SK-N-MC (cell line): Measurements from ENCODE around the gene INSIG2.

Experiments
- DNase-seq: peaks from one replicate; pipeline ENCODE4 v3.0.0-alpha.2; 2011; ENCODE audit warnings: low read depth, low spot score
- H3K27ac ChIP-seq: fragments of 200-600 bp; sonication (generic); 2 replicates; pipeline ENCODE4 v1.5.1; 2016; ENCODE audit warnings: mixed run types
- H3K36me3 ChIP-seq: fragments of 200-600 bp; sonication (generic); 2 replicates; pipeline ENCODE4 v1.6.1; 2017; ENCODE audit warnings: antibody characterized with exemption, low read length, mixed read lengths; ENCODE audit not compliant: insufficient read depth
- H3K4me3 ChIP-seq: fragments of 200-600 bp; sonication (generic); 2 replicates; pipeline ENCODE4 v1.5.1; 2016
- H3K9ac ChIP-seq: fragments of 200-600 bp; sonication (generic); 2 replicates; pipeline ENCODE4 v1.8.0; 2017; ENCODE audit warnings: mixed run types, mixed read lengths; ENCODE audit not compliant: insufficient read length
- H3K9me3 ChIP-seq: fragments of 200-600 bp; sonication (generic); 2 replicates; pipeline ENCODE4 v1.6.1; 2017; ENCODE audit warnings: low read depth, mild to moderate bottlenecking, antibody characterized with exemption, low read length, moderate library complexity, mixed read lengths
- EZH2 ChIP-seq: fragments of 200-600 bp; sonication (generic); IDR thresholded peaks from one replicate; pipeline ENCODE4 v1.6.1; 2017; ENCODE audit warnings: antibody characterized with exemption
- FOXP2 ChIP-seq: optimal IDR thresholded peaks from 2 replicates; pipeline ENCODE3; 2011; ENCODE audit warnings: mild to moderate bottlenecking, moderate library complexity; ENCODE audit not compliant: insufficient read depth; ENCODE audit errors: extremely low read length, control extremely low read depth
- POLR2AphosphoS5 ChIP-seq: IDR thresholded peaks from 2 replicates; pipeline ENCODE4 v1.6.1; 2012; ENCODE audit warnings: mild to moderate bottlenecking, low read depth, low read length, borderline replicate concordance

Gene INSIG2

GRCh38 chr2:118123561-118124232 is 35.4 kb downstream of the INSIG2 start:
- H3K27ac ChIP-seq, result no peak overlapping the region
- TF ChIP-seq FOXP2 (no peak), EZH2 (no peak), POLR2AphosphoS5 (no peak)
- H3K36me3 ChIP-seq, result no peaks in the 10 kb centered on the region
- no peaks in the 10 kb centered on the region for H3K9me3 ChIP-seq
- H3K9ac ChIP-seq, result no peak overlapping the region
- H3K4me3 ChIP-seq, result no peak overlapping the region
- DNase-seq, result no peak

GRCh38 chr2:118124288-118124891 is 36.1 kb downstream of the INSIG2 start:
- Histone ChIP-seq H3K4me3 (no peak overlapping the region), H3K36me3 (no peaks in the 10 kb centered on the region), H3K9me3 (no peaks in the 10 kb centered on the region), H3K27ac (no peak overlapping the region), H3K9ac (no peak overlapping the region)
- no peak for TF ChIP-seq EZH2
- no peak for TF ChIP-seq FOXP2
- no peak for TF ChIP-seq POLR2AphosphoS5
- no peak for DNase-seq

DNA sequence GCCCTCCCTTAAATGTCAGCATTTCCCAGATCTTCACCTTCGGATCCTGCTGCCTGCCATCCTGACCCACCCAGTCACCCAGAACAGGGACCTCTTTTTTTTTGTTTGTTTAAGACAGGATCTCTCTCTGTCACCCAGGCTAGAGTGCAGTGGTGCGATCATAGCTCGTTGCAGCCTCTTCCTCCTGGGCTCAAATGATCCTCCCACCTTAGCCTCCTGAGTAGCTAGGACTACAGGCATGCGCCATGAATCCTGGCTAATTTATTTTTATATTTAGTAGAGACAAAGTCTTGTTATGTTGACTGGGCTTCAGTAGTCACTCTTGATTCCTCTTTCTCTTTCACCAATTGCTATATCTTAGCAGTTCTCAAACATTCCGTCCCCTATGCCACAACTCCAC is 39.0 kb downstream of the INSIG2 start:
- TF ChIP-seq FOXP2, result no peak
- no peak for TF ChIP-seq POLR2AphosphoS5

GRCh38 chr2:118128826-118129225 is 40.6 kb downstream of the INSIG2 start:
- Histone ChIP-seq H3K9ac (no peak overlapping the region), H3K27ac (no peak overlapping the region), H3K9me3 (no peaks in the 10 kb centered on the region), H3K4me3 (no peak overlapping the region), H3K36me3 (no peaks in the 10 kb centered on the region)
- TF ChIP-seq FOXP2, result no peak
- TF ChIP-seq EZH2, result no peak
- no peak for TF ChIP-seq POLR2AphosphoS5
- no peak for DNase-seq

More for the DNA sequence above, 39.0 kb downstream of the INSIG2 start:
- DNase-seq, result no peak
- H3K9ac ChIP-seq, result no peak overlapping the region
- H3K4me3 ChIP-seq, result no peak overlapping the region
- no peaks in the 10 kb centered on the region for H3K36me3 ChIP-seq
- no peaks in the 10 kb centered on the region for H3K9me3 ChIP-seq
- H3K27ac ChIP-seq, result no peak overlapping the region

DNA sequence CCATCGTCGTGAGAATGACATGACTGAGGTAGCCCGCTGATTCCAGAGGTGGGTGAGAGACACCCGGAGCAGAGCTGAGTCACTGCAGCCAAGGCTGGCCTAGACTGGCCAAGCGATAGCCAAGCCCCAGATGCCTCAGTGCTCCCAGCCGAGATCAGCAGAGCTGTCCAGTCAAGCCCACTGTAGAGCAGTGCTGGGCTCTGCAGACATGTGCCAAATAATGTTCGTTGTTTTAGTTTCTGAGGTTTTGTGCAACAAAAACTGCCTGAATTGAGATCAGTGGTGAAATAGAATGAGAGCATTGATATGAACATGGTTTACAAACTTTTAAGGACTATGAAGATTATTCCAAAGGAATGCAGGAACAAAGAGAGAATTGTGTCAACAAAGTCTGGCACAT is 42.1 kb downstream of the INSIG2 start:
- no peak overlapping the region for H3K9ac ChIP-seq
- no peak for DNase-seq
- TF ChIP-seq POLR2AphosphoS5, result no peak
- no peak for TF ChIP-seq FOXP2
- TF ChIP-seq EZH2, result no peak
- no peak overlapping the region for H3K4me3 ChIP-seq
- H3K9me3 ChIP-seq, result no peaks in the 10 kb centered on the region
- H3K36me3 ChIP-seq, result no peaks in the 10 kb centered on the region
- H3K27ac ChIP-seq, result no peak overlapping the region

DNA sequence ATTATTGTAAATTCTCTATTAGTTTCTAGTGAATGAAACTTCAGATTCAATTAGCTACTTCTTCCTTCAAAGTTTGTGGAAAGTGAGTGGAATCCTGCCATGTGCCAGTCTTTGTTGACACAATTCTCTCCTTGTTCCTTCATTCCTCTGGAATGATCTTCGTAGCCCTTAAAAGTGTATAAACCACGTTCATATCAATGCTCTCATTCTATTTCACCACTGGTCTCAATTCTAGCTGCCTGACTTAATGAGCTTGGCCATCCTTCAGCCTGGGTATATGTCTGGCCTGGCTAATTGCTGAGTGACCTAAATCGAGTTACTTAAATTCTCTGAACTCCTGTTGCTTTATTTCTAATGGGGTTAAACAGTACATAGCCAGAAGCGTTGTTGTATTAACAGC is 43.5 kb downstream of the INSIG2 start:
- H3K4me3 ChIP-seq, result no peak overlapping the region
- H3K27ac ChIP-seq, result no peak overlapping the region
- no peaks in the 10 kb centered on the region for H3K9me3 ChIP-seq
- no peak overlapping the region for H3K9ac ChIP-seq
- TF ChIP-seq FOXP2, result no peak
- no peak for TF ChIP-seq EZH2
- TF ChIP-seq POLR2AphosphoS5, result no peak
- no peak for DNase-seq
- H3K36me3 ChIP-seq, result no peaks in the 10 kb centered on the region

DNA sequence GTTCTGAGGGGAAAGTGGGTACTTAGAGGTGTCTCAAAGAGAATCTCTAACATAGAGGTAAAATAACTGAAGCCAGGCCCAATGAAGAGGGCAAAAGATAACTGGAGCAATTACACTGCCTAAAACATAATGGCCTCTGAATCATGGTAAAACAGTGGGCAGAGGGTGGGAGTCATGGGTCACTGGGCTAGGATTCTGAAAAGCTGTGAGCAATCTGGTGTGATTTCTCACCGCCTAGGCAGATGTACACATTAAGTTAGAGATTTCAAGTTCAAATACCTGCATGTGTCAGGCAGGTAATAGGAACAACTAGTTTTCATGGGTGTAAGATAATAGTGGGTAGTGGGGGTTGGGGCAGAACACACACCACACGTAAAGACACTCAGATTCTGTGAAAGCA is 45.6 kb downstream of the INSIG2 start:
- H3K4me3 ChIP-seq, result no peak overlapping the region
- no peak overlapping the region for H3K9ac ChIP-seq
- no peak overlapping the region for H3K27ac ChIP-seq
- no peaks in the 10 kb centered on the region for H3K9me3 ChIP-seq
- no peak for DNase-seq
- no peaks in the 10 kb centered on the region for H3K36me3 ChIP-seq
- TF ChIP-seq POLR2AphosphoS5 (no peak), FOXP2 (no peak), EZH2 (no peak)

DNA sequence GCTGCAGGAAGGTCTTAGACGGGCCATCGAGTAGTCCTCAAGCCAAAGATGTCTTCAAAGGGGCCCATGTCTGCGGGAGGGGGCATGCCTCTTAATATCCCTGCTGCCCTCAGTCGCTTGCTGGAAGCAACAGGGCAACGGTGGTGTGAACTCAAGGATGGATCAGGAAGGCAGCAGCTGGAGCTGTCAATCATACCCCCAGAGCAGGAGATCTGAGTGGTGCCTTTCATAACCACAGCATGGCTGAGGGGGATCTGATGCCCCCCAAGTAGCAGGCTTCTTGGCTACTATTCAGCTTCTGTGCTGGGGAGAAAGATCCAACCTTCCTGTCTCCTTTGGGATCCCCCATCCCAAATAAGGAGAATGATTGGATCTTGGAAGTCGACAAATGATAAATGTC is 46.4 kb downstream of the INSIG2 start:
- TF ChIP-seq FOXP2 (no peak), EZH2 (no peak)
- no peaks in the 10 kb centered on the region for H3K36me3 ChIP-seq
- H3K4me3 ChIP-seq, result no peak overlapping the region
- no peak overlapping the region for H3K27ac ChIP-seq
- H3K9ac ChIP-seq, result no peak overlapping the region
- no peak for DNase-seq
- no peaks in the 10 kb centered on the region for H3K9me3 ChIP-seq

GRCh38 chr2:118145207-118145606 is 56.9 kb downstream of the INSIG2 start:
- H3K36me3 ChIP-seq, result no peaks in the 10 kb centered on the region
- no peaks in the 10 kb centered on the region for H3K9me3 ChIP-seq
- H3K4me3 ChIP-seq, result no peak overlapping the region
- no peak overlapping the region for H3K27ac ChIP-seq
- no peak for DNase-seq
- no peak for TF ChIP-seq EZH2
- TF ChIP-seq FOXP2, result no peak
- TF ChIP-seq POLR2AphosphoS5, result no peak
- H3K9ac ChIP-seq, result no peak overlapping the region
